Liver (tissue), 3 donors: ENCODE measurements around the gene BTG2.

Experiments used
- FOXA1 ChIP-seq: IDR thresholded peaks from 2 replicates; pipeline ENCODE4 v1.6.1; 2016; ENCODE audit warnings: antibody characterized with exemption
- GABPA ChIP-seq, 2 donors: IDR thresholded peaks in 1 of 2; conservative IDR thresholded peaks in 1 of 2; 2 replicates each; pipeline ENCODE4 v1.6.1; 2016; ENCODE audit warnings: antibody characterized with exemption in 2 of 2, mild to moderate bottlenecking in 1 of 2, moderate library complexity in 1 of 2
- HNF4A ChIP-seq, 2 donors: conservative IDR thresholded peaks; 2 replicates each; pipeline ENCODE4 v1.6.1; 2016; ENCODE audit warnings: antibody characterized with exemption in 2 of 2, mild to moderate bottlenecking in 2 of 2
- JUND ChIP-seq, 2 donors: IDR thresholded peaks; 2 replicates each; pipeline ENCODE4 v1.6.1; 2016; ENCODE audit warnings: antibody characterized with exemption in 2 of 2
- NR2F2 ChIP-seq: IDR thresholded peaks from 2 replicates; pipeline ENCODE4 v1.6.1; 2016; ENCODE audit warnings: antibody characterized with exemption
- RAD21 ChIP-seq, 2 donors: IDR thresholded peaks; 2 replicates each; pipeline ENCODE4 v1.6.1; 2016; ENCODE audit warnings: antibody characterized with exemption in 2 of 2, mild to moderate bottlenecking in 2 of 2
- SP1 ChIP-seq: IDR thresholded peaks from 2 replicates; pipeline ENCODE4 v1.6.1; 2018; ENCODE audit warnings: antibody characterized with exemption, mild to moderate bottlenecking
- TAF1 ChIP-seq: conservative IDR thresholded peaks from 2 replicates; pipeline ENCODE4 v1.6.1; 2016; ENCODE audit warnings: antibody characterized with exemption, mild to moderate bottlenecking
- YY1 ChIP-seq: IDR thresholded peaks from 2 replicates; pipeline ENCODE4 v1.6.1; 2016; ENCODE audit warnings: antibody characterized with exemption, mild to moderate bottlenecking
- TF ChIP-seq, protein P1 (sequence below): fragments of 150-350 bp; IDR thresholded peaks from 2 replicates; pipeline ENCODE4 v1.5.1; 2017; ENCODE audit warnings: improper control_type of control experiment, low read depth, low read length; ENCODE audit not compliant: missing input control
- TF ChIP-seq, protein P2 (sequence below): IDR thresholded peaks from 2 replicates; pipeline ENCODE4 v1.6.1; 2016; ENCODE audit warnings: antibody characterized with exemption
- TF ChIP-seq, protein P3 (sequence below): IDR thresholded peaks from 2 replicates; pipeline ENCODE4 v1.6.1; 2016; ENCODE audit warnings: antibody characterized with exemption
- TF ChIP-seq, protein P4 (sequence below): IDR thresholded peaks from 2 replicates; pipeline ENCODE4 v1.6.1; 2016; ENCODE audit warnings: antibody characterized with exemption, mild to moderate bottlenecking
- TF ChIP-seq, protein P5 (sequence below): IDR thresholded peaks from 2 replicates; pipeline ENCODE4 v1.6.1; 2016; ENCODE audit warnings: antibody characterized with exemption
- donor health status: healthy.
- donor health status: healthy.

DNA sequence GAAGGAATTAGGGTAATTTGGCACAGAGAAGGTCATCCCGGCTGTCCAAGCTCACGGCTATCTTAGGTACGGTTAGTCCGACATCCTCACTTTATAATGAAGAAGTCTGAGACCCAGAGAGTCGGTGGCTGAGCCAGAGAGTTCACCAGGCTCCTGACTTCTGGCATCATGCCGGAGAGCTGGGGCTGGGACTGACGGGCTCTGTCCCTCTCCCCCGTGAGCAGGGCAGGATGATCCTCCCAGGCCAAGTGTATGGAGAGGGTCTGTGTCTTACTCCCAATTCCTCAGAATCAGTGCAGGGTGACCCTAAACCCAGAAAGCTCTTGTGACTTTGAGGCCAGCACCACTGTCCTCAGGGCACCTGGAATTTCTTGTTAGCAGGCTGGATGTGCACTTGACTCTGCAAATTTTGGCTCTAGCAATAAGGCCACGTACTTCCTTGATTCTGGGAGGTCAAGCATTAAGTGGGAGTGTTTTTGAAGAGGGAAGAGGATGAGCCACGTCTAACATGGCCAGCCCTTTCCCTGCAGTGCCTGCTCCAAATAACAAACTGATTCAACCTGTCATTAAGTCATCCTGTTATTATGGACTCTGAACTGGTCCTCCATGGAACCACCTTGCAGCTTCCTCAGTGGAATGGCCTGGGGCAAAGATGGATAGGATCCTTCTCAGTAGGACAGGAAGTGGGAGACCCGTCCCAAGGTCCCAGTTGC lies 20.8 kb upstream of the BTG2 start:
- no peak for TF ChIP-seq FOXA1
- TF ChIP-seq, protein P1, sequence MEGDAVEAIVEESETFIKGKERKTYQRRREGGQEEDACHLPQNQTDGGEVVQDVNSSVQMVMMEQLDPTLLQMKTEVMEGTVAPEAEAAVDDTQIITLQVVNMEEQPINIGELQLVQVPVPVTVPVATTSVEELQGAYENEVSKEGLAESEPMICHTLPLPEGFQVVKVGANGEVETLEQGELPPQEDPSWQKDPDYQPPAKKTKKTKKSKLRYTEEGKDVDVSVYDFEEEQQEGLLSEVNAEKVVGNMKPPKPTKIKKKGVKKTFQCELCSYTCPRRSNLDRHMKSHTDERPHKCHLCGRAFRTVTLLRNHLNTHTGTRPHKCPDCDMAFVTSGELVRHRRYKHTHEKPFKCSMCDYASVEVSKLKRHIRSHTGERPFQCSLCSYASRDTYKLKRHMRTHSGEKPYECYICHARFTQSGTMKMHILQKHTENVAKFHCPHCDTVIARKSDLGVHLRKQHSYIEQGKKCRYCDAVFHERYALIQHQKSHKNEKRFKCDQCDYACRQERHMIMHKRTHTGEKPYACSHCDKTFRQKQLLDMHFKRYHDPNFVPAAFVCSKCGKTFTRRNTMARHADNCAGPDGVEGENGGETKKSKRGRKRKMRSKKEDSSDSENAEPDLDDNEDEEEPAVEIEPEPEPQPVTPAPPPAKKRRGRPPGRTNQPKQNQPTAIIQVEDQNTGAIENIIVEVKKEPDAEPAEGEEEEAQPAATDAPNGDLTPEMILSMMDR: no peak
- no peak for TF ChIP-seq JUND (IDR thresholded peaks at IDR 0.05)
- TF ChIP-seq TAF1: no peak
- TF ChIP-seq YY1: no peak
- TF ChIP-seq SP1: no peak
- TF ChIP-seq, protein P2, sequence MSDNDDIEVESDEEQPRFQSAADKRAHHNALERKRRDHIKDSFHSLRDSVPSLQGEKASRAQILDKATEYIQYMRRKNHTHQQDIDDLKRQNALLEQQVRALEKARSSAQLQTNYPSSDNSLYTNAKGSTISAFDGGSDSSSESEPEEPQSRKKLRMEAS: no peak
- no peak for TF ChIP-seq GABPA (IDR thresholded peaks at IDR 0.05 in 1 of 2, conservative IDR thresholded peaks at IDR 0.05 in 1 of 2)
- TF ChIP-seq, protein P3, sequence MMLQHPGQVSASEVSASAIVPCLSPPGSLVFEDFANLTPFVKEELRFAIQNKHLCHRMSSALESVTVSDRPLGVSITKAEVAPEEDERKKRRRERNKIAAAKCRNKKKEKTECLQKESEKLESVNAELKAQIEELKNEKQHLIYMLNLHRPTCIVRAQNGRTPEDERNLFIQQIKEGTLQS: no peak
- no peak for TF ChIP-seq HNF4A (conservative IDR thresholded peaks at IDR 0.05)
- TF ChIP-seq RAD21 (IDR thresholded peaks at IDR 0.05): no peak
- TF ChIP-seq, protein P4, sequence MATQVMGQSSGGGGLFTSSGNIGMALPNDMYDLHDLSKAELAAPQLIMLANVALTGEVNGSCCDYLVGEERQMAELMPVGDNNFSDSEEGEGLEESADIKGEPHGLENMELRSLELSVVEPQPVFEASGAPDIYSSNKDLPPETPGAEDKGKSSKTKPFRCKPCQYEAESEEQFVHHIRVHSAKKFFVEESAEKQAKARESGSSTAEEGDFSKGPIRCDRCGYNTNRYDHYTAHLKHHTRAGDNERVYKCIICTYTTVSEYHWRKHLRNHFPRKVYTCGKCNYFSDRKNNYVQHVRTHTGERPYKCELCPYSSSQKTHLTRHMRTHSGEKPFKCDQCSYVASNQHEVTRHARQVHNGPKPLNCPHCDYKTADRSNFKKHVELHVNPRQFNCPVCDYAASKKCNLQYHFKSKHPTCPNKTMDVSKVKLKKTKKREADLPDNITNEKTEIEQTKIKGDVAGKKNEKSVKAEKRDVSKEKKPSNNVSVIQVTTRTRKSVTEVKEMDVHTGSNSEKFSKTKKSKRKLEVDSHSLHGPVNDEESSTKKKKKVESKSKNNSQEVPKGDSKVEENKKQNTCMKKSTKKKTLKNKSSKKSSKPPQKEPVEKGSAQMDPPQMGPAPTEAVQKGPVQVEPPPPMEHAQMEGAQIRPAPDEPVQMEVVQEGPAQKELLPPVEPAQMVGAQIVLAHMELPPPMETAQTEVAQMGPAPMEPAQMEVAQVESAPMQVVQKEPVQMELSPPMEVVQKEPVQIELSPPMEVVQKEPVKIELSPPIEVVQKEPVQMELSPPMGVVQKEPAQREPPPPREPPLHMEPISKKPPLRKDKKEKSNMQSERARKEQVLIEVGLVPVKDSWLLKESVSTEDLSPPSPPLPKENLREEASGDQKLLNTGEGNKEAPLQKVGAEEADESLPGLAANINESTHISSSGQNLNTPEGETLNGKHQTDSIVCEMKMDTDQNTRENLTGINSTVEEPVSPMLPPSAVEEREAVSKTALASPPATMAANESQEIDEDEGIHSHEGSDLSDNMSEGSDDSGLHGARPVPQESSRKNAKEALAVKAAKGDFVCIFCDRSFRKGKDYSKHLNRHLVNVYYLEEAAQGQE: no peak
- TF ChIP-seq NR2F2: peak; percentile 32
- TF ChIP-seq, protein P5, sequence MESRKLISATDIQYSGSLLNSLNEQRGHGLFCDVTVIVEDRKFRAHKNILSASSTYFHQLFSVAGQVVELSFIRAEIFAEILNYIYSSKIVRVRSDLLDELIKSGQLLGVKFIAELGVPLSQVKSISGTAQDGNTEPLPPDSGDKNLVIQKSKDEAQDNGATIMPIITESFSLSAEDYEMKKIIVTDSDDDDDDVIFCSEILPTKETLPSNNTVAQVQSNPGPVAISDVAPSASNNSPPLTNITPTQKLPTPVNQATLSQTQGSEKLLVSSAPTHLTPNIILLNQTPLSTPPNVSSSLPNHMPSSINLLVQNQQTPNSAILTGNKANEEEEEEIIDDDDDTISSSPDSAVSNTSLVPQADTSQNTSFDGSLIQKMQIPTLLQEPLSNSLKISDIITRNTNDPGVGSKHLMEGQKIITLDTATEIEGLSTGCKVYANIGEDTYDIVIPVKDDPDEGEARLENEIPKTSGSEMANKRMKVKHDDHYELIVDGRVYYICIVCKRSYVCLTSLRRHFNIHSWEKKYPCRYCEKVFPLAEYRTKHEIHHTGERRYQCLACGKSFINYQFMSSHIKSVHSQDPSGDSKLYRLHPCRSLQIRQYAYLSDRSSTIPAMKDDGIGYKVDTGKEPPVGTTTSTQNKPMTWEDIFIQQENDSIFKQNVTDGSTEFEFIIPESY: no peak
